GM19043 (cell line): ENCODE measurements around the gene COPG1.

ENCODE experiments used
- ATAC-seq: cut with Tn5 transposase; IDR thresholded peaks from one replicate; pipeline ENCODE4 v1.9.1; 2021; ENCODE audit warnings: low read depth; ENCODE audit not compliant: unreplicated experiment

COPG1 gene

GRCh38 chr3:129312021-129312639, 62.7 kb downstream of the COPG1 start:
- ATAC-seq, result no peak

- ATAC-seq, result no peak
Measured at GRCh38 chr3:129312671-129313414, 63.4 kb downstream of the COPG1 start.

GRCh38 chr3:129313415-129313664, 63.9 kb downstream of the COPG1 start:
- ATAC-seq, result no peak

GRCh38 chr3:129313665-129314385, 64.4 kb downstream of the COPG1 start:
- ATAC-seq, result no peak

- no peak for ATAC-seq
Measured at GRCh38 chr3:129314386-129315222, 65.2 kb downstream of the COPG1 start.

- no peak for ATAC-seq
Measured at GRCh38 chr3:129315223-129315997, 66.0 kb downstream of the COPG1 start.

- ATAC-seq, result no peak
Measured at GRCh38 chr3:129315998-129316247, 66.5 kb downstream of the COPG1 start.

GRCh38 chr3:129316248-129317013, 67.0 kb downstream of the COPG1 start:
- ATAC-seq, result no peak

- no peak for ATAC-seq
Measured at GRCh38 chr3:129317014-129317771, 67.8 kb downstream of the COPG1 start.

GRCh38 chr3:129317848-129318247, 68.4 kb downstream of the COPG1 start:
- no peak for ATAC-seq

- ATAC-seq, result no peak
Measured at GRCh38 chr3:129318921-129319320, 69.5 kb downstream of the COPG1 start.

- no peak for ATAC-seq
Measured at GRCh38 chr3:129320261-129320660, 70.9 kb downstream of the COPG1 start.

GRCh38 chr3:129320825-129321487, 71.5 kb downstream of the COPG1 start:
- no peak for ATAC-seq

- ATAC-seq, result no peak
Measured at GRCh38 chr3:129321887-129322286, 72.5 kb downstream of the COPG1 start.

GRCh38 chr3:129323651-129324294, 74.4 kb downstream of the COPG1 start:
- no peak for ATAC-seq

- no peak for ATAC-seq
Measured at GRCh38 chr3:129324855-129325254, 75.4 kb downstream of the COPG1 start.

- ATAC-seq, result no peak
Measured at GRCh38 chr3:129325383-129325782, 76.0 kb downstream of the COPG1 start.

- ATAC-seq, result no peak
Measured at GRCh38 chr3:129326138-129326537, 76.7 kb downstream of the COPG1 start.
